GM23248 (cell line): ENCODE data around the gene MYOD1.

ENCODE experiments used
- EZH2 ChIP-seq: fragments of 200-600 bp; sonication (generic); IDR thresholded peaks from 2 replicates; pipeline ENCODE4 v1.6.1; 2018; ENCODE audit warnings: antibody characterized with exemption, mild to moderate bottlenecking; ENCODE audit not compliant: insufficient read depth, poor library complexity, severe bottlenecking
- EZH2phosphoT487 ChIP-seq: fragments of 200-600 bp; sonication (generic); IDR thresholded peaks from 2 replicates; pipeline ENCODE4 v1.6.1; 2018; ENCODE audit warnings: antibody characterized with exemption, moderate library complexity, mild to moderate bottlenecking, low read depth; ENCODE audit not compliant: insufficient read depth

DNA sequence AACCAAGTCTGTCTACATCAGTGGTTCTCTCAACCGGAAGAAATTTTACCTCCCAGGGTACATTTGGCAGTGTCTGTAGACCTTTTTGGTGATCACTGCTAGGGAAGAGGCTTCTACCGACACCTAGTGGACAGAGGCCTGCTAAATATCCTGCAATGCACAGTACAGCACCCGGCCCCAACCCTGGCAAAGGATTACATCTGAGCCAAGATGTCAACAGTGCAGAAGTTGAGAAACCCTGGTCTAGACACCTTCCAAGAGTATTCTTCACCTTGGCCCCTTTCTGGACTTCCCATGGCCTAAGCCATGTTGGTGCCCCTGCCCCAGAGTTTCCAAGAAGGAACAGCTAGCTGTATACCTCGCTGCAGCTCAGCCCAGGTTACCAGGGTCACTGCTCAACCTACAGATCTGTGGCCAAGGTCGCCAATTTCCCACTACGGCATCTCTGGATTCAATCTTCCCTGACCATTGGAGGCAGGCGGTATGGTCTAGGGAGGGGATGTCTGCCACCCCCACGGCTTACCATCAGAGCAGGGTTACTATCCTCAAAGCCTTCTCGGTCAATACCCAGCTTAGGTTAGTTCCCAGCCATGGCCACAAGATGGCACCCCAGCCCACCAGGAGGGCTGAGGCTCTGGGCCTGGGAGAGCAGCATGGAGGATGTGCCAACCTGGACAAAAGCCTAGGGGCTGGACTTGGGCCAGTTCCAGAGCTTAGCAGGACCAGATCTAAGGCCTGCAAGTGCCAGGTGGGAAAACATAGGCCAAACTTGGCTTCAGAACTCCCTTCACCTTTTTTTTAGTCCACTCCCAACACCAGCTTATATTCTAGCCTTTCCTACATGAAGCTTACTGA lies 11.5 kb downstream of the MYOD1 start:
- TF ChIP-seq EZH2 (no peak), EZH2phosphoT487 (no peak)
